Neural crest cell (in vitro differentiated cells): Measurements from ENCODE around the gene MYO5C. TPM values are rescaled to one million over a fixed set of nuclear protein-coding genes. Genes with fewer than 3 reads are reported as not detected.

ENCODE experiments used
- DNase-seq: peaks from one replicate; pipeline ENCODE4 v3.0.0; 2021; ENCODE audit warnings: low read depth, mixed read lengths, low spot score
- H3K27ac Mint-ChIP-seq: one replicate; pipeline ENCODE4 v1.8.0; 2021; ENCODE audit warnings: mild to moderate bottlenecking, mixed read lengths; ENCODE audit not compliant: unreplicated experiment
- H3K27me3 Mint-ChIP-seq: 2 replicates; pipeline ENCODE4 v1.8.0; 2021; ENCODE audit warnings: low read depth, mild to moderate bottlenecking, mixed read lengths
- H3K36me3 Mint-ChIP-seq: 2 replicates; pipeline ENCODE4 v1.8.0; 2021; ENCODE audit warnings: low read depth, mild to moderate bottlenecking, mixed read lengths
- H3K4me1 Mint-ChIP-seq: 2 replicates; pipeline ENCODE4 v1.8.0; 2021; ENCODE audit warnings: mixed read lengths
- H3K4me3 Mint-ChIP-seq: one replicate; pipeline ENCODE4 v1.8.0; 2021; ENCODE audit warnings: mild to moderate bottlenecking, mixed read lengths
- H3K9me3 Mint-ChIP-seq: 2 replicates; pipeline ENCODE4 v1.8.0; 2021; ENCODE audit warnings: mixed read lengths
- total RNA-seq: library from RNA; stranded (reverse); gene quantifications from 2 replicates; pipeline ENCODE4 v1.2.1, GENCODE V29; 2021
- TF ChIP-seq, protein P1 (sequence below): fragments of 200-600 bp; sonication (generic); conservative IDR thresholded peaks from 2 replicates; pipeline ENCODE4 v1.5.0; 2021; ENCODE audit warnings: antibody characterized with exemption, mild to moderate bottlenecking

Gene MYO5C
- total RNA-seq, 1 donor from 2014 or later: 7.7 TPM

DNA sequence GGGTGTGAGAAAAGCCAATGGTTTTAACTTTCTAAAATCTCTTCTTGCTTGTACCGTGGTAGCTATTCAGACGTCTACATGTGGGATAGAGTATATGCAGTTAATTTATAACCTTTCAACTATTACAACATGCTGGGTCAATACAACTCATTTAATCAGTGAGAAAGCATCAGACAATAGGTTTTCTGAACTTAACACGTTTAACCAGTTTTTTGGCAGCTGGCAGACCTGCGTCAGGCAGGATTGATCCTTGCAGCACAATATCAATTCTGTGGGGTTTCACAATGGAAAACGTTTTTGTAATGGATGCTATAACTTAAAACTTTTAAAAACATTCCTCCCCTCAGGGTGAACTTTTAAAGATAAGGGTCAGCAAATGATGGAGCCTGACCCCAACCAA is 110.9 kb downstream of the MYO5C start:
- peaks cover 26% of the 10 kb centered on the region for H3K27me3 Mint-ChIP-seq
- H3K9me3 Mint-ChIP-seq: no peaks in the 10 kb centered on the region
- peak overlapping the region; percentile 81 for H3K27ac Mint-ChIP-seq
- peaks cover 4% of the 10 kb centered on the region for H3K4me1 Mint-ChIP-seq
- H3K4me3 Mint-ChIP-seq: no peak overlapping the region
- no peaks in the 10 kb centered on the region for H3K36me3 Mint-ChIP-seq
- DNase-seq: no peak
- TF ChIP-seq, protein P1, sequence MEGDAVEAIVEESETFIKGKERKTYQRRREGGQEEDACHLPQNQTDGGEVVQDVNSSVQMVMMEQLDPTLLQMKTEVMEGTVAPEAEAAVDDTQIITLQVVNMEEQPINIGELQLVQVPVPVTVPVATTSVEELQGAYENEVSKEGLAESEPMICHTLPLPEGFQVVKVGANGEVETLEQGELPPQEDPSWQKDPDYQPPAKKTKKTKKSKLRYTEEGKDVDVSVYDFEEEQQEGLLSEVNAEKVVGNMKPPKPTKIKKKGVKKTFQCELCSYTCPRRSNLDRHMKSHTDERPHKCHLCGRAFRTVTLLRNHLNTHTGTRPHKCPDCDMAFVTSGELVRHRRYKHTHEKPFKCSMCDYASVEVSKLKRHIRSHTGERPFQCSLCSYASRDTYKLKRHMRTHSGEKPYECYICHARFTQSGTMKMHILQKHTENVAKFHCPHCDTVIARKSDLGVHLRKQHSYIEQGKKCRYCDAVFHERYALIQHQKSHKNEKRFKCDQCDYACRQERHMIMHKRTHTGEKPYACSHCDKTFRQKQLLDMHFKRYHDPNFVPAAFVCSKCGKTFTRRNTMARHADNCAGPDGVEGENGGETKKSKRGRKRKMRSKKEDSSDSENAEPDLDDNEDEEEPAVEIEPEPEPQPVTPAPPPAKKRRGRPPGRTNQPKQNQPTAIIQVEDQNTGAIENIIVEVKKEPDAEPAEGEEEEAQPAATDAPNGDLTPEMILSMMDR: no peak

DNA sequence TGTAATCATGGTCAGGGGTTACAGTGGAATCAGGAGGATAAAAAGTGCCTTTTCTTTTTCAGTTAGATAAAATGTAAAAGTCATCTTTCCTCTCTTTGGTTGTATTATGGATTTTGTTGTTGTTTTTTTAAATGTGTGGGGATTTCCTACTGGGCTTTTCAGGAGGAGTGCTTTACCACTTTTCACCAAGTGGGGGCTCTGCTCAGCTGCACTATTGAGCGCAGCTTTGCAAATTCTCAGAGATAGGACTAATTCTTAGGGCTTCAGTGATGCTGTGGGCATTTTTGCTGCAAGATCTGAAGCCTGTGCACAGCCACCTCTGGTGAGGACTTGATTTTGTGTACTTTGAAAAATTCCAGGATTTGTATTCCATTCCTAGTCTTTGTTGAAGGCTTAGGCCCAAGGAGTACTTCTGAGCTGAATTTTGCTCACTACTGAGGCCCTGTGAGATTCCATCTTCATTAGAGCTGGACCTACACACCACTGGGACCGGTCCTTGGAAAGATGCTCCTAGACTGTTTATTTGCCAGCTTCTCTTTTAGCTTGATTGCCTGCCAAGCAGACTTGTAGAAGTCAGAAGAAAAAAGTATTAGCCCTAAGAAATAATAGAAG is 111.9 kb downstream of the MYO5C start:
- Mint-ChIP-seq H3K4me3 (peak overlapping the region; percentile 82), H3K9me3 (no peaks in the 10 kb centered on the region), H3K4me1 (peaks cover 11% of the 10 kb centered on the region), H3K27me3 (peaks cover 32% of the 10 kb centered on the region), H3K27ac (no peak overlapping the region), H3K36me3 (no peaks in the 10 kb centered on the region)
- TF ChIP-seq, protein P1: peak; percentile 67
- DNase-seq: peak; percentile 36

DNA sequence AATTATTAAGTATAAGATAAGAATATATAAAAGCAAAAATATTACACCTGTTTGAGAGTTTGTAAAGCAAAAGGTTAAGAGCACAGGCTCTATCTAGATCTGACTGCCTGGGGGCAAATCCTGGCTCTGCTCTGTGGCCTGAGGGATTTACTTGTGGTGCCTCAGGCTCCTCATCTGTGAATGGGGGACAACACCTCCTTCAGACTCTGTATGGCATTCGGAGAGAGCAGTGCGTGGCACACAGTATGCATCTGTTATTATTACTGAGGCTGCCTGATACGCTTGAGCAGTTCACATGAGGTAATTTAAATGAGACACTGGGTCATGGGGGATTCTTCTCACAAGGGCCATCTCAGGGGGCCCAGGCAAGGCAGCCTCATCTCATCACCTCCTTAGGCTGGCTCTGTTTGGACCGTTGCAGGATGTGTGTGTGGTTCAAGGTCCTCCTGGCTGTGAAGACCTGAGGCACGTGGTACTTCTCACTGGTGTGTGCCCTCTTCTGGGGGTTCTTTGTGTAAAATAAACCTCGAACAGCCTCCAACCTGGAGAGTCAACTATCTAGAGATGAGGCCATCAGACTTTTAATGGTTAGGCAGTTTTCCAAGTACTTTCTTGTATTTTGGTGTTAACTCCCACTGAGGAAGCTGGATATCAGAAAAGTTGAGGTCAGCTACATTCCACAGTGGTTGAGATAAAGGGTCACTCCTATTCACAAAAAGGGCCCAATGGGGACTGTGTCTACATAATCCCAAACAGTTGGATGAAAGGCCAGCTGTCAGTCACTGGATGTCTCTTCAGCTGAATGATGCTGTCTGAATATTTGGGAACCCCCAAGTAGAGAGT is 113.4 kb downstream of the MYO5C start:
- Mint-ChIP-seq H3K27ac (no peak overlapping the region), H3K9me3 (no peaks in the 10 kb centered on the region), H3K27me3 (peaks cover 44% of the 10 kb centered on the region), H3K4me3 (no peak overlapping the region), H3K36me3 (no peaks in the 10 kb centered on the region), H3K4me1 (peaks cover 14% of the 10 kb centered on the region)
- TF ChIP-seq, protein P1: no peak
- DNase-seq: no peak

DNA sequence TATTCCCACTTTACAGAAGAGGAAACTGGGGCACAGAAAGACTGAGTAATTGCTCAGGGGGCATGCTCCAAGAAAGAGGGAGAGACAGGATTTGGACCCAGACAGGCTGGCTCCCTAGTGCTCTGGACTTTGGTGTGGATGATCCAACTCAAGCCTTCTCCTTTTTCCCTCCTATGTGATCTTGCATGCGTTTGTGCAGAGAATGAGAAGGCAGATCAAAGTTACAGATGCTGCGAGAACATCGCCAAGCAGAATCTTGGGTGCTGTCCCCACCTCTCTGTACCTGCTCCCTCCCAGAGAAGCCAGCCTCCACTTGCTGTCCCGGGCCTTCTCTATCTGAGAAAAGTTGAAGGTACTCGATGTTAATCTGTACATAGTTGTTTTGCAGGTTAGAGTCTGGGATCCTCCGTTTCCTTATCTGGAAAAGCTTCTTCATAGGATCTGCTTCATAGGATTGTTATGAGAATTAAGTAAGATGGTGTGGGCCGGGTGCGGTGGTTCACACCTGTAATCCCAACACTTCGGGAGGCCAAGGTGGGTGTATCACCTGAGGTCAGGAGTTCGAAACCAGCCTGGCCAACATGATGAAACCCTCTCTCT is 114.7 kb downstream of the MYO5C start:
- H3K27ac Mint-ChIP-seq: no peak overlapping the region
- peaks cover 44% of the 10 kb centered on the region for H3K27me3 Mint-ChIP-seq
- TF ChIP-seq, protein P1: no peak
- no peaks in the 10 kb centered on the region for H3K36me3 Mint-ChIP-seq
- no peaks in the 10 kb centered on the region for H3K9me3 Mint-ChIP-seq
- no peak for DNase-seq
- peaks cover 14% of the 10 kb centered on the region for H3K4me1 Mint-ChIP-seq
- H3K4me3 Mint-ChIP-seq: peak overlapping the region; percentile 91

DNA sequence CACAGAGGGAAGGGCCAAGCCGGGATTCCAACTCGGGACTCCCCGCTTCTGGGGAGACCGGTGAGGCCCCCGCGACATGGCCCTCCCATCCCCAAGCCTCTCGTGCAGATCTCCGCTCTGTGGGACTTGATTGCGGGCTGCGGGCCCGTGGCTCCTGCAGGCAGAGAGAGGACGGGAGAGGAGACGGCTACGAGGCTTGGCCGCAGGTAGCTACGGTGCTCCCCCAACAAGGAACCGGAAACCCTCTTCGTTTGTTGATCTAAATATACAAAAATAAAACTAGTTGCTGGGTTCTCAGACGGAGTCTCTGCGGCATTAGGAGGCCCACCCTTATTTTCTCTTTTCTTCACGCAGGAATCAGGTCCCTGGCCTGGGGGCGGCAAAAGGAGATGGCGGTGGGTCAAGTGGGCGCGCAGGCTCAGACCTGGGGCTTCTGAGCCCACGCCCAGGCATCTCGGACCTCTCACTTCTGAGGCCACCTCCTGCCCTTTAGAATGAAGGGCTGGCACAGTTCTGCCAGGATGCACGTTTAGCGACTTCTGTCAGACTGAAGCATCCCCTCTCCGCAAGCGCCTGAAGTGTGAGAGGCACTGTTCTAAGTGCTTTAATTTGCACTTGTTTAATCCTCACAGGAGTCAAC is 115.3 kb downstream of the MYO5C start:
- Mint-ChIP-seq H3K27me3 (peaks cover 44% of the 10 kb centered on the region), H3K36me3 (no peaks in the 10 kb centered on the region), H3K27ac (no peak overlapping the region), H3K4me1 (peaks cover 14% of the 10 kb centered on the region), H3K9me3 (no peaks in the 10 kb centered on the region), H3K4me3 (peak overlapping the region; percentile 91)
- DNase-seq: no peak
- TF ChIP-seq, protein P1: no peak
